ENCODE data around the gene EDRF1. TPM values are rescaled to one million over a fixed set of nuclear protein-coding genes. Genes with fewer than 3 reads are reported as not detected.

EDRF1 gene
- total and polyA plus RNA-seq, 2 of the 8 experiments (the other 6 are each of a cell fraction or from before 2014, with no cell fraction given), result 19.9 to 37.8 TPM

- H4K5ac ChIP-seq (ENCODE audit: insufficient read length, low read depth, low read length), result no peak overlapping the region
- H4K8ac ChIP-seq (ENCODE audit: extremely low read depth, insufficient read depth, low read length), result no peak overlapping the region
- H3K14ac ChIP-seq (ENCODE audit: insufficient read length), result no peak overlapping the region
- no peak for FAIRE-seq
- no peak overlapping the region for H3K4me2 ChIP-seq (ENCODE audit: insufficient read depth in 1 of 2, low read depth in 2 of 2, low read length in 2 of 2)
- H3K27ac ChIP-seq (ENCODE audit: low read depth, low read length), result no peak overlapping the region
- no peak overlapping the region for H2BK120ac ChIP-seq (replicated peaks; ENCODE audit: low read depth, low read length)
- no peaks in the 10 kb centered on the region for H3K4me1 ChIP-seq (replicated peaks in 1 of 4; ENCODE audit: control insufficient read depth in 3 of 4, insufficient read depth in 4 of 4, low read length in 3 of 4)
- ChIA-PET POLR2A (ENCODE audit: partially characterized antibody) (interaction anchor here (1.0 to 1.1 kb wide), 2 partner anchors 9 to 14 kb away, joined by 3 read pairs; no protein-coding TSS in a partner anchor), CTCF (ENCODE audit: partially characterized antibody) (interaction anchor here (0.6 to 1.1 kb wide), 2 partner anchors 10 to 50 kb away, joined by 4 to 5 read pairs; no protein-coding TSS in a partner anchor)
- H4K91ac ChIP-seq (replicated peaks; ENCODE audit: insufficient read length, low read length), result no peak overlapping the region
- H3K79me2 ChIP-seq (ENCODE audit: control insufficient read depth in 1 of 2, insufficient read depth in 2 of 2, low read length in 2 of 2), result no peaks in the 10 kb centered on the region
- H3K4ac ChIP-seq (replicated peaks; ENCODE audit: insufficient read length, low read depth, low read length), result no peak overlapping the region
- no peak for DNase-seq (ENCODE audit: low read depth in 1 of 2, low spot score in 2 of 2)
- H3K36me3 ChIP-seq (ENCODE audit: control insufficient read depth in 2 of 4, insufficient read depth in 4 of 4, low read length in 3 of 4), result no peaks in the 10 kb centered on the region
- H3K23ac ChIP-seq (ENCODE audit: insufficient read length), result no peak overlapping the region
- 92% methylated on average over 8 of the region's 8 CpGs; no CpG with 5 or more reads in 1 of the 2 experiments for WGBS, 2 experiments (ENCODE audit: extremely low coverage in 1 of 2, insufficient coverage in 1 of 2, insufficient read length in 1 of 2, insufficient replicate concordance in 2 of 2, low coverage in 1 of 2, low lambda C conversion rate in 2 of 2, missing lambda C conversion rate in 1 of 2)
- no peak overlapping the region for H2AK5ac ChIP-seq (ENCODE audit: low read depth, low read length)
- H2BK5ac ChIP-seq (ENCODE audit: low read depth, low read length), result no peak overlapping the region; the same call in 1 of the 2 replicates
- H4K20me1 ChIP-seq (replicated peaks in 1 of 2; ENCODE audit: control insufficient read depth in 1 of 2, insufficient read depth in 2 of 2, low read length in 2 of 2), result no peaks in the 10 kb centered on the region
- H3K27me3 ChIP-seq (replicated peaks in 1 of 4; ENCODE audit: control insufficient read depth in 3 of 4, extremely low read depth in 1 of 4, insufficient read depth in 3 of 4, low read length in 3 of 4), result no peaks in the 10 kb centered on the region
- H3K9me3 ChIP-seq (ENCODE audit: insufficient read depth in 2 of 2, low read depth in 1 of 2, low read length in 1 of 2), result no peaks in the 10 kb centered on the region
- H2BK12ac ChIP-seq (ENCODE audit: low read depth, low read length), result no peak overlapping the region
- no peak overlapping the region for H2BK15ac ChIP-seq (ENCODE audit: low read length)
- no peak overlapping the region for H3K4me3 ChIP-seq (ENCODE audit: extremely low read depth in 1 of 4, insufficient read depth in 2 of 4, low read depth in 3 of 4, low read length in 4 of 4)
- no peak overlapping the region for H3K9ac ChIP-seq (replicated peaks in 1 of 4; ENCODE audit: extremely low read depth in 1 of 4, low read depth in 3 of 4, low read length in 3 of 4)
- no peak overlapping the region for H2BK20ac ChIP-seq (ENCODE audit: low read length)
- TF ChIP-seq SUZ12 (IDR thresholded peaks at IDR 0.05; ENCODE audit: low read length), result no peak
- no peak for TF ChIP-seq SIN3A (conservative IDR thresholded peaks at IDR 0.05 in 1 of 2, IDR thresholded peaks at IDR 0.05 in 1 of 2; ENCODE audit: low read depth in 1 of 2, low read length in 2 of 2)
- no peak for TF ChIP-seq RAD21 (IDR thresholded peaks at IDR 0.05 in 1 of 2, conservative IDR thresholded peaks at IDR 0.05 in 1 of 2; ENCODE audit: low read depth in 2 of 2, low read length in 2 of 2)
- H3K79me1 ChIP-seq (ENCODE audit: low read depth, low read length), result no peaks in the 10 kb centered on the region
- H2AFZ ChIP-seq (ENCODE audit: low read length), result no peak overlapping the region
- H3K23me2 ChIP-seq (ENCODE audit: low read depth, low read length), result no peaks in the 10 kb centered on the region
- H3K56ac ChIP-seq (replicated peaks; ENCODE audit: insufficient read length, low read depth, low read length), result no peak overlapping the region
- H3K18ac ChIP-seq (ENCODE audit: extremely low read depth, low read length), result no peak overlapping the region
Measured at GRCh38 chr10:125781374-125781773, 61.9 kb downstream of the EDRF1 start.
